ENCODE data around the gene PEX5L. TPM values are rescaled to one million over a fixed set of nuclear protein-coding genes. Genes with fewer than 3 reads are reported as not detected.

Gene PEX5L
- total and polyA plus RNA-seq, 8 donors: 1.1 to 30.2 (median 8.6) TPM

- 81 to 86% methylated on average over 3 of the region's 3 CpGs for WGBS, 2 donors
- Histone ChIP-seq H3K27me3 (no peaks in the 10 kb centered on the region), H3K36me3 (no peaks in the 10 kb centered on the region), H3K27ac (no peak overlapping the region), H3K9me3 (no peaks in the 10 kb centered on the region), H3K4me1 (no peaks in the 10 kb centered on the region), H3K4me3 (no peak overlapping the region)
- no peak for ATAC-seq
- DNase-seq: no peak
- no peak for FAIRE-seq
- TF ChIP-seq CTCF (IDR thresholded peaks at IDR 0.05): no peak
- intact Hi-C loops (cut with DNase I): loop anchor here in 1 of 3 donors (10.0 kb wide), 1 partner anchor 668 kb away; no protein-coding TSS in a partner anchor
These were observed 109.5 kb downstream of the PEX5L start for GRCh38 chr3:179927191-179927590.

- H3K4me1 ChIP-seq: no peaks in the 10 kb centered on the region
- no peak for TF ChIP-seq CTCF (IDR thresholded peaks at IDR 0.05)
- no peaks in the 10 kb centered on the region for H3K36me3 ChIP-seq
- no peak overlapping the region for H3K27ac ChIP-seq
- WGBS, 2 donors: 88 to 90% methylated on average over 3 of the region's 3 CpGs
- DNase-seq (no peak), ATAC-seq (no peak), FAIRE-seq (no peak)
- intact Hi-C loops (cut with DNase I): loop anchor here in 1 of 3 donors (10.0 kb wide), 1 partner anchor 673 kb away; no protein-coding TSS in a partner anchor
- H3K27me3 ChIP-seq: no peaks in the 10 kb centered on the region
- no peak overlapping the region for H3K4me3 ChIP-seq
- no peaks in the 10 kb centered on the region for H3K9me3 ChIP-seq
These were observed 114.8 kb downstream of the PEX5L start for GRCh38 chr3:179921951-179922350.

- no peaks in the 10 kb centered on the region for H3K9me3 ChIP-seq
- H3K27ac ChIP-seq: no peak overlapping the region
- WGBS, 2 donors: 86 to 90% methylated on average over 4 of the region's 4 CpGs
- intact Hi-C loops (cut with DNase I): loop anchor here in 1 of 3 donors (10.0 kb wide), 1 partner anchor 673 kb away; no protein-coding TSS in a partner anchor
- H3K27me3 ChIP-seq: no peaks in the 10 kb centered on the region
- no peaks in the 10 kb centered on the region for H3K36me3 ChIP-seq
- no peak overlapping the region for H3K4me3 ChIP-seq
- no peak for TF ChIP-seq CTCF (IDR thresholded peaks at IDR 0.05)
- no peak for DNase-seq
- FAIRE-seq: no peak
- H3K4me1 ChIP-seq: no peaks in the 10 kb centered on the region
- no peak for ATAC-seq
These were observed 115.2 kb downstream of the PEX5L start for GRCh38 chr3:179921500-179921899.

- FAIRE-seq: no peak
- 25 to 32% methylated on average over 4 of the region's 4 CpGs for WGBS, 2 donors
- ATAC-seq: peak; percentile 89 to 97 (median 94)
- DNase-seq: peak in 3 of 6 donors; percentile 37 to 57 (median 53)
- Histone ChIP-seq H3K4me3 (no peak overlapping the region), H3K4me1 (peaks cover 0 to 11% (median 4%) of the 10 kb centered on the region in 3 donors), H3K36me3 (no peaks in the 10 kb centered on the region), H3K27me3 (no peaks in the 10 kb centered on the region), H3K9me3 (no peaks in the 10 kb centered on the region), H3K27ac (peak overlapping the region in 2 of 4 donors; percentile 1 to 23)
- intact Hi-C loops (cut with DNase I): no loop called here
- TF ChIP-seq CTCF (IDR thresholded peaks at IDR 0.05): no peak
These were observed 128.8 kb downstream of the PEX5L start for GRCh38 chr3:179907784-179908482.

GRCh38 chr3:179902061-179902460, 134.7 kb downstream of the PEX5L start:
- H3K27me3 ChIP-seq: no peaks in the 10 kb centered on the region
- FAIRE-seq (no peak), DNase-seq (no peak)

More at GRCh38 chr3:179902061-179902460, 134.7 kb downstream of the PEX5L start:
- WGBS, 2 donors: 63 to 81% methylated on average over 10 of the region's 10 CpGs
- Histone ChIP-seq H3K4me1 (peaks cover under 1 to 10% (median 6%) of the 10 kb centered on the region in 3 donors), H3K27ac (no peak overlapping the region), H3K36me3 (no peaks in the 10 kb centered on the region), H3K4me3 (no peak overlapping the region), H3K9me3 (no peaks in the 10 kb centered on the region)
- ATAC-seq: no peak
- intact Hi-C loops (cut with DNase I): no loop called here
- TF ChIP-seq CTCF (IDR thresholded peaks at IDR 0.05): no peak

Measured in pancreas (tissue), 10 donors.